ENCODE results near the gene MND1.

MND1 gene

GRCh38 chr4:153325558-153325957 lies 18.9 kb upstream of the MND1 start:
- TF ChIP-seq, protein P1, sequence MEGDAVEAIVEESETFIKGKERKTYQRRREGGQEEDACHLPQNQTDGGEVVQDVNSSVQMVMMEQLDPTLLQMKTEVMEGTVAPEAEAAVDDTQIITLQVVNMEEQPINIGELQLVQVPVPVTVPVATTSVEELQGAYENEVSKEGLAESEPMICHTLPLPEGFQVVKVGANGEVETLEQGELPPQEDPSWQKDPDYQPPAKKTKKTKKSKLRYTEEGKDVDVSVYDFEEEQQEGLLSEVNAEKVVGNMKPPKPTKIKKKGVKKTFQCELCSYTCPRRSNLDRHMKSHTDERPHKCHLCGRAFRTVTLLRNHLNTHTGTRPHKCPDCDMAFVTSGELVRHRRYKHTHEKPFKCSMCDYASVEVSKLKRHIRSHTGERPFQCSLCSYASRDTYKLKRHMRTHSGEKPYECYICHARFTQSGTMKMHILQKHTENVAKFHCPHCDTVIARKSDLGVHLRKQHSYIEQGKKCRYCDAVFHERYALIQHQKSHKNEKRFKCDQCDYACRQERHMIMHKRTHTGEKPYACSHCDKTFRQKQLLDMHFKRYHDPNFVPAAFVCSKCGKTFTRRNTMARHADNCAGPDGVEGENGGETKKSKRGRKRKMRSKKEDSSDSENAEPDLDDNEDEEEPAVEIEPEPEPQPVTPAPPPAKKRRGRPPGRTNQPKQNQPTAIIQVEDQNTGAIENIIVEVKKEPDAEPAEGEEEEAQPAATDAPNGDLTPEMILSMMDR (IDR thresholded peaks at IDR 0.05; ENCODE audit: poor library complexity, severe bottlenecking) = no peak
- ATAC-seq (ENCODE audit: low read depth) = no peak; the same call in 2 of the 3 replicates
- peaks cover 3% of the 10 kb centered on the region for H3K4me1 ChIP-seq (ENCODE audit: insufficient read depth, poor library complexity, severe bottlenecking)

DNA sequence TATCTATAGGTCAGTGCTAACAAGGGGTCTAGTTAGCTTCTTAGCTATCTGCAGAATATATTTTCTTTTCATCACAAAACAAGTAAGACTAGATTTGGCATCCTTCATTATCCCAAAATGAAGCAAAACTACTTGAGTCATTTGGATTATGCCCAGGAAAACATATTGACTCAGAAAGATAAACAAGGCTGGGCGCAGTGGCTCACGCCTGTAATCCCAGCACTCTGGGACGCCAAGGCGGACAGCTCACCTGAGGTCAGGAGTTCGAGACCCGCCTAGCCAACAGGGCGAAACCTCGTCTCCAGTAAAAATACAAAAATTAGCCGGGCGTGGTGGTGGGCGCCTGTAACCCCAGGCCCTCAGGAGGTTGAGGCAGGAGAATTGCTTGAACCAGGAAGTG lies 18.0 kb upstream of the MND1 start:
- Histone ChIP-seq H3K27ac (ENCODE audit: poor library complexity, severe bottlenecking) (no peak overlapping the region), H3K4me3 (ENCODE audit: severe bottlenecking) (no peak overlapping the region), H3K27me3 (ENCODE audit: insufficient read depth, poor library complexity, severe bottlenecking) (no peaks in the 10 kb centered on the region), H3K9me3 (ENCODE audit: severe bottlenecking) (no peaks in the 10 kb centered on the region), H3K4me1 (ENCODE audit: insufficient read depth, poor library complexity, severe bottlenecking) (peaks cover 3% of the 10 kb centered on the region), H3K36me3 (ENCODE audit: low read depth) (no peaks in the 10 kb centered on the region)
- peak; percentile 60; the same call in 2 of the 3 replicates for ATAC-seq (ENCODE audit: low read depth)
- no peak for DNase-seq (ENCODE audit: low spot score)
- TF ChIP-seq, protein P1 (IDR thresholded peaks at IDR 0.05; ENCODE audit: poor library complexity, severe bottlenecking) = no peak

More at GRCh38 chr4:153325558-153325957, 18.9 kb upstream of the MND1 start:
- Histone ChIP-seq H3K36me3 (ENCODE audit: low read depth) (no peaks in the 10 kb centered on the region), H3K9me3 (ENCODE audit: severe bottlenecking) (no peaks in the 10 kb centered on the region), H3K27me3 (ENCODE audit: insufficient read depth, poor library complexity, severe bottlenecking) (no peaks in the 10 kb centered on the region), H3K27ac (ENCODE audit: poor library complexity, severe bottlenecking) (no peak overlapping the region), H3K4me3 (ENCODE audit: severe bottlenecking) (no peak overlapping the region)
- no peak for DNase-seq (ENCODE audit: low spot score)

DNA sequence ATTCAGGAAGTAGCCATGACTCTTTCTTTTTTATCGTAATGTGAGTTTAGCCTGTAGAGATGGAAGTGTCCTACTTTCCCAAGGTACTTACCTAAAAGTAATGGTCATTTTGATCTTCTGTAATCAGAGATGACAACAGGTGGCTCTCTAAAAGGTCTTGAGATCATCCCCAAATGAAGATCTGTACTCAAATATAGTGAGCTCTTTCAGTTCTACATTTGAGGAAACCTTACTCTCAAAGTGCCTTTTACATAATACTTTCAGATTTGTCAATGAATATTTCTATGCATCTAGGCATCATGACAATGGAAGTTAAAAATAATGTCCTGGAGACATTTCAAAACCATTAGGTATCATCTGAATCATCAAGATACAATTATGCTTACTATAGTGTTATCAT lies 17.2 kb upstream of the MND1 start:
- DNase-seq (ENCODE audit: low spot score) = no peak
- Histone ChIP-seq H3K4me1 (ENCODE audit: insufficient read depth, poor library complexity, severe bottlenecking) (peaks cover 3% of the 10 kb centered on the region), H3K27me3 (ENCODE audit: insufficient read depth, poor library complexity, severe bottlenecking) (no peaks in the 10 kb centered on the region), H3K9me3 (ENCODE audit: severe bottlenecking) (no peaks in the 10 kb centered on the region), H3K36me3 (ENCODE audit: low read depth) (no peaks in the 10 kb centered on the region), H3K27ac (ENCODE audit: poor library complexity, severe bottlenecking) (no peak overlapping the region), H3K4me3 (ENCODE audit: severe bottlenecking) (no peak overlapping the region)
- TF ChIP-seq, protein P1 (IDR thresholded peaks at IDR 0.05; ENCODE audit: poor library complexity, severe bottlenecking) = no peak
- no peak for ATAC-seq (ENCODE audit: low read depth)

GRCh38 chr4:153332936-153333335 lies 11.6 kb upstream of the MND1 start:
- TF ChIP-seq, protein P1 (IDR thresholded peaks at IDR 0.05; ENCODE audit: poor library complexity, severe bottlenecking) = no peak
- Histone ChIP-seq H3K4me3 (ENCODE audit: severe bottlenecking) (no peak overlapping the region), H3K4me1 (ENCODE audit: insufficient read depth, poor library complexity, severe bottlenecking) (peaks cover 12% of the 10 kb centered on the region), H3K27me3 (ENCODE audit: insufficient read depth, poor library complexity, severe bottlenecking) (no peaks in the 10 kb centered on the region), H3K27ac (ENCODE audit: poor library complexity, severe bottlenecking) (no peak overlapping the region), H3K9me3 (ENCODE audit: severe bottlenecking) (no peaks in the 10 kb centered on the region), H3K36me3 (ENCODE audit: low read depth) (no peaks in the 10 kb centered on the region)
- DNase-seq (ENCODE audit: low spot score) = no peak
- no peak; the same call in 2 of the 3 replicates for ATAC-seq (ENCODE audit: low read depth)

DNA sequence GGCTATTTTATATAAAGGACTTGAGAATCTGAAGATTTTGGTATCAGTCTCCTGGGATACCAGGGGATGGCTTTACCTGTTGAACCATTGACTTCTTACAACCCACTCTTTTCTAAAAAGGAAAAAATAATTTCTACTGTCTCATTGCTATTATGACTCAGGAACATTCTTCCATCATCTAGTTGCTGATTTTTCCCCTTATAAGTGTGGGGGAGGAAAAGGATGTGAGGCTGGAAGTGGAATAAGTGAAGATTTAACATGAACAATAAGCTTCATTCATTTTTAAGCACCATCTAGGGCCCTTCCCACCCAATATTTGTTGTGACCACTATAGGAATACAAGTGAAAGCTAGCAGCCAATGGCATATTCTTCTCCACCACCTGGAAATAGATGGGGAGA lies 10.6 kb upstream of the MND1 start:
- TF ChIP-seq, protein P1 (IDR thresholded peaks at IDR 0.05; ENCODE audit: poor library complexity, severe bottlenecking) = no peak
- no peaks in the 10 kb centered on the region for H3K36me3 ChIP-seq (ENCODE audit: low read depth)
- no peaks in the 10 kb centered on the region for H3K27me3 ChIP-seq (ENCODE audit: insufficient read depth, poor library complexity, severe bottlenecking)
- DNase-seq (ENCODE audit: low spot score) (no peak), ATAC-seq (ENCODE audit: low read depth) (no peak)
- H3K27ac ChIP-seq (ENCODE audit: poor library complexity, severe bottlenecking) = no peak overlapping the region
- peaks cover 12% of the 10 kb centered on the region for H3K4me1 ChIP-seq (ENCODE audit: insufficient read depth, poor library complexity, severe bottlenecking)
- no peaks in the 10 kb centered on the region for H3K9me3 ChIP-seq (ENCODE audit: severe bottlenecking)
- no peak overlapping the region for H3K4me3 ChIP-seq (ENCODE audit: severe bottlenecking)
